ENCODE data around the gene SPTB.

The SPTB gene

DNA sequence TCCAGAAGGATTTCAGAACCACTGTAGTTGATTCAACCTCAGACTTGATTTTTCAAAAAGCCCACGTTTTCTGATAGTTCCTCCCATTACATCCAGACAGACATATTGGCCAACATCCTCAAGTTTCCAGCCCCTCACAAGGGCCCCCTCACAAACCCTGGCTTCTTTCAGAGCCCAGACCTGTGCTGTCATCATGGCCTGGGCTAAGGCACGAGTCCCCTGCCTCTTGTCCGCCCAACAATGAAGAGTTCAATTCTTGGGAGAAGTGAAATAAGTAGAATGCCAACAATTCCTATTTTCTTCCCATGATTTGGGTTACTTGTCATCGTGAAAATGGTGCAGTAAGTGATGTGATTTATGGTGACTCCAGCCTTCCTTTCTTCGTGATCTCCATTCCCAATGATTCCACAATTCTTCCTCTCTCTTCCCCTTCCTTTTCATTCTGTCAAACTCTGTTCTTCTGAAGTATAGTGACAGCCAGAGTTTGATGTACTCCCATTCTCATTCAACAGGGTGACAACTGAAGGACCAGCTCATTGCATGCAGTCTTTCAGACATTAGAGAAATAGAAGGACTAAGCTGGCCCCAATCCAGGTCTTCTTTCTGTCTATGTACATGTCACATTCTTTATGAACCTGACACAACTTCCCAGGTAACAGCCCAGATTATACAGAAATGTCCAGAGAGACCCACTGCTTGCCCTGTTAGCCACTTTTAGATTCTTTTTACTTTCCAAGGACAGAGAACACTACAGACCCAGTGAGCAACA, 29.2 kb downstream of the SPTB start:
- FAIRE-seq, result no peak
- TF ChIP-seq POLR2A (IDR thresholded peaks at IDR 0.05; ENCODE audit: low read depth, low read length), result no peak
- no peak for DNase-seq (ENCODE audit: insufficient read length, low spot score)

DNA sequence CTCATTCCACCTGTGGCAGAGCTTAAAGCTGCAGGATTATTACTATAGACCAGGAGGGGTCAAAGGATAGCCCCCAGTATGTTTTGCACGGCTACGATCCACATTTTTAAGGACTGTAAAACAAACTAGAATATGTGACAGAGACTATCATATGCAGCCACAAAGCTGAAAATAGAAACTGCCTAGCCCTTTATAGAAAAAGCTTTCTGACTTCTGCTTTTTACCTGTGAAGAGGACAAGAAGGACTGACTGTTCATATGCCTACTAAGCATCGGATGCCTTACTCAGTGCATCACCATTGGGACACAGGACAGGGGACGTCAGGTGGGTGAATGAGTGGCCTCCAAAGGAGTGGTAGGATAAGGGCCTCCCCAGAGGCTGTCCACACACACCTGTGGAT, 29.8 kb downstream of the SPTB start:
- FAIRE-seq, result no peak
- DNase-seq (ENCODE audit: insufficient read length, low spot score), result no peak
- no peak for TF ChIP-seq POLR2A (IDR thresholded peaks at IDR 0.05; ENCODE audit: low read depth, low read length)

DNA sequence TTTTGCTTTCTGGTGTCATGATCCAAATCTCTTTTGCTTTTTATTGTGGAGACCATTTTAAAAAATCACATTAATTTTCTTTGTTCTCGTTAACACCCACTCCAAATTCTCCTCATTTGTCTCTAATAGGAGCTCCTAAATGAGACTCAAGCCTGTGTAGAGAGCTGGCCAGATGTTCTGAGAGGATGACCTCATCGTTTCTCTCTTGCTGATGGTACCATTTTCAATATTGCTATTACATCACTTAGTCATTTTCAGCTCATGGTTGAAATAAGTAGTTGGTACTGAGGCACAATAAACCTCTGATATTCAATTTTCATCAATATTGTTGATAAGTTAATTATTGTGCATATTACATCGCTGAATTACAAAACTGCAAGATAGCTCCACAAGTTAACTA, 31.5 kb downstream of the SPTB start:
- FAIRE-seq, result no peak
- DNase-seq (ENCODE audit: insufficient read length, low spot score), result no peak
- no peak for TF ChIP-seq POLR2A (IDR thresholded peaks at IDR 0.05; ENCODE audit: low read depth, low read length)

GRCh38 chr14:64846319-64846718, 33.4 kb downstream of the SPTB start:
- FAIRE-seq, result no peak
- no peak for DNase-seq (ENCODE audit: insufficient read length, low spot score)
- TF ChIP-seq POLR2A (IDR thresholded peaks at IDR 0.05; ENCODE audit: low read depth, low read length), result no peak

- DNase-seq (ENCODE audit: insufficient read length, low spot score) (no peak), FAIRE-seq (no peak)
- no peak for TF ChIP-seq POLR2A (IDR thresholded peaks at IDR 0.05; ENCODE audit: low read depth, low read length)
Measured at GRCh38 chr14:64845878-64846277, 33.8 kb downstream of the SPTB start.

- no peak for TF ChIP-seq POLR2A (IDR thresholded peaks at IDR 0.05; ENCODE audit: low read depth, low read length)
- no peak for DNase-seq (ENCODE audit: insufficient read length, low spot score)
- no peak for FAIRE-seq
Measured at GRCh38 chr14:64844969-64845536, 34.7 kb downstream of the SPTB start.

- FAIRE-seq (no peak), DNase-seq (ENCODE audit: insufficient read length, low spot score) (no peak)
- no peak for TF ChIP-seq POLR2A (IDR thresholded peaks at IDR 0.05; ENCODE audit: low read depth, low read length)
Measured at GRCh38 chr14:64844272-64844671, 35.4 kb downstream of the SPTB start.

DNA sequence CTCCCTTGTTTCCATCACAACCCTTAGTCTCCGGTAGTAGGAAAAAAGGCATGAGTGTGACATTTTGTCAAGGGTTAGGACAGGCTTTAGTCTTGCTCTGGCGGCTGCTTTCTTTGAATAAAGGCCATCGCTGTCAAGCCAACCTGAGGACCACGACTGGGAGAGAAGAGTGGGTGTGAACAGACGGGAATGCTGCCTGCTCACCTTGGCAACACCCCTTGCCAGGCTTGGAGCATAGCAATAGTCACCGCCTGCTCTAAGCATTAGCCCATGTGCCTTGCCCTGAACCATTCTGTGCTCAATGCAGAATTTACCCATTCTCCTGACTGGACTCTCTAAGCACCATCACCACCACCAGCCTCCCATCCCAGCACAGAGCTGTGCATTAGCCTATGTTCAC, 36.2 kb downstream of the SPTB start:
- FAIRE-seq, result no peak
- TF ChIP-seq POLR2A (IDR thresholded peaks at IDR 0.05; ENCODE audit: low read depth, low read length), result no peak
- no peak for DNase-seq (ENCODE audit: insufficient read length, low spot score)

GRCh38 chr14:64841772-64842750, 37.6 kb downstream of the SPTB start:
- no peak for TF ChIP-seq POLR2A (IDR thresholded peaks at IDR 0.05; ENCODE audit: low read depth, low read length)

GRCh38 chr14:64841121-64841651, 38.5 kb downstream of the SPTB start:
- DNase-seq (ENCODE audit: insufficient read length, low spot score), result peak; percentile 64
- no peak for TF ChIP-seq POLR2A (IDR thresholded peaks at IDR 0.05; ENCODE audit: low read depth, low read length)
- peak; percentile 97 for FAIRE-seq

More at GRCh38 chr14:64841772-64842750, 37.6 kb downstream of the SPTB start:
- FAIRE-seq, result no peak
- no peak for DNase-seq (ENCODE audit: insufficient read length, low spot score)

DNA sequence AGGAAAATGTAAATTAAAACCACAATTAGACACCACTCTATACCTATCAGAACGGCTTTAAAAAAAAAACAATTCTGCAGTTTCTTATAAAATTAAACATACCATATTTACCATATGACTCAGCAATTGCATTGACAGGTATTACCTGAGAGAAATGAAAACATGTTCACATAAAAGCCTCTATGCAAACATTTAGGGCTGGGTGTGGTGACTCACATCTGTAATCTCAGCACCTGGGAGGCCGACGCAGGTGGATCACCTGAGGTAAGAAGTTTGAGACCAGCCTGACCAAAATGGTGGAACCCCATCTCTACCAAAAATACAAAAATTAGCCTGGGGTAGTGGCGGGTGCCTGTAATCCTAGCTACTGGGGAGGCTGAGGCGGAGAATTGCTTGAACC, 41.1 kb downstream of the SPTB start:
- FAIRE-seq (no peak), DNase-seq (ENCODE audit: insufficient read length, low spot score) (no peak)
- TF ChIP-seq POLR2A (IDR thresholded peaks at IDR 0.05; ENCODE audit: low read depth, low read length), result no peak

GRCh38 chr14:64835431-64835830, 44.3 kb downstream of the SPTB start:
- DNase-seq (ENCODE audit: insufficient read length, low spot score), result no peak
- FAIRE-seq, result no peak
- no peak for TF ChIP-seq POLR2A (IDR thresholded peaks at IDR 0.05; ENCODE audit: low read depth, low read length)

GRCh38 chr14:64834965-64835364, 44.7 kb downstream of the SPTB start:
- FAIRE-seq (no peak), DNase-seq (ENCODE audit: insufficient read length, low spot score) (no peak)
- no peak for TF ChIP-seq POLR2A (IDR thresholded peaks at IDR 0.05; ENCODE audit: low read depth, low read length)

DNA sequence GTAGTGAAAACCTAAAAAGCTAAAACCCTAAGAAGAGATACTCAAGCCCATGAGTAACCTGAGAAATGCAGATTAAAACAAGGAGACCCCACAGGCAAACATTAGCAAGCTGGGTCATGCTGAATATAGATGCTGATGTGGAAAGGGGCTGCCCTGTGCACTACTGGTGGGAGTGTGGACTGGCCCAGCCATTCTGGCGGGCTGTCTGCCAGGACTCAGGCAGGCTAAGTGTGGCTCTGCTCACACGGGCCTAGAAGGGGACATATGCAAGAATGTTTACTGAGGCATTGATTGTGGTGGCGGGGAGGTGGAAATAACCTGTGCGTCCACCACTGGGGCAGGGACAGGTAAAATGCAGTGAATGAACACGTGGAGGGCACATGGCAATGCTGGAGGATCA, 48.3 kb downstream of the SPTB start:
- FAIRE-seq, result no peak
- no peak for DNase-seq (ENCODE audit: insufficient read length, low spot score)
- TF ChIP-seq POLR2A (IDR thresholded peaks at IDR 0.05; ENCODE audit: low read depth, low read length), result no peak
